NCI-H1048 (cell line): Measurements from ENCODE around the gene PLXDC1.

Experiments
- DNase-seq: peaks from one replicate; lab custom pipeline; 2025; lab: John Stamatoyannopoulos, UW

Gene PLXDC1

GRCh38 chr17:39014044-39014794 lies 137.2 kb downstream of the PLXDC1 start:
- DNase-seq = no peak
